Measurements from ENCODE around the gene PLCB1.

The PLCB1 gene

GRCh38 chr20:8700756-8701155 lies 568.7 kb downstream of the PLCB1 start:
- DNase-seq (ENCODE audit: extremely low read depth, insufficient read length), result no peak
- Histone ChIP-seq H3K4me3 (replicated peaks; ENCODE audit: low read depth, low read length) (no peak overlapping the region), H3K27me3 (replicated peaks; ENCODE audit: control insufficient read depth, insufficient read depth, low read length) (no peaks in the 10 kb centered on the region), H3K36me3 (ENCODE audit: control insufficient read depth, insufficient read depth, low read length) (no peaks in the 10 kb centered on the region)
- TF ChIP-seq CTCF (IDR thresholded peaks at IDR 0.05; ENCODE audit: insufficient read depth, low read length, poor library complexity, severe bottlenecking), result no peak

DNA sequence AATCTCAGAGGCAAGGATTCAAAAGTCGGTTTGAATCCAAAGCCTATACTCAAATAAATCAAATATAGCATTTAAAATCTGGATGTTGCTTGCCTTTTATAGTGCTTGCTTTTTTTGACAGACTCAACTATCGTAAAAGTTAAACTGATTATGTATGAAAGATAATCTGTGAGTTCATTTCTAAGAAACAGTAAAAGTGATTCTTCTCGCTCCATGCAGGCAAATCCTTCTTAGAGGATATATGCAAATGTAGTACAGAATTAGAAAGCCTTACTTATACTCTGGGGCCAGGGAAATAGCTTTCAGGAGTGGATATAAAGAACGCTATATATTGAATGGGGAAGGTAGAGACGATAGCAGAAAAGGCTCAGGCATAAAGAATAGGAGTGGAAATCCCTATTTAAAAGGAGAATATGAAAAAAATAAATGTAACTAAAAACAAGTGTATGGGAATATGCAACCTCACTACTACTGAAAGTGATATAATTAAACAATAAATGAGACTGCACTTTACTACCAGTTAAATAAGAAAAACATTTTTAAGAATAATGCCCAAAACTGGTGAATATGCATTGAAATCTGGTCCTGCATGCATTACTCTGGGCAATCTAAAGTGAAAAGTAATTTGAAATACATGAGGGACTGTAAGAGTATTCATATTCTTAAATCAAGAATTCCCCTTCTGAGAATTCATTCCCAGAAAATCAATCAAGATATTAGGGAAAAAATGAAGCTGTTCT lies 575.1 kb downstream of the PLCB1 start:
- no peak for DNase-seq (ENCODE audit: extremely low read depth, insufficient read length)
- H3K36me3 ChIP-seq (ENCODE audit: control insufficient read depth, insufficient read depth, low read length), result no peaks in the 10 kb centered on the region
- H3K27me3 ChIP-seq (replicated peaks; ENCODE audit: control insufficient read depth, insufficient read depth, low read length), result no peaks in the 10 kb centered on the region
- H3K4me3 ChIP-seq (replicated peaks; ENCODE audit: low read depth, low read length), result no peak overlapping the region
- no peak for TF ChIP-seq CTCF (IDR thresholded peaks at IDR 0.05; ENCODE audit: insufficient read depth, low read length, poor library complexity, severe bottlenecking)

DNA sequence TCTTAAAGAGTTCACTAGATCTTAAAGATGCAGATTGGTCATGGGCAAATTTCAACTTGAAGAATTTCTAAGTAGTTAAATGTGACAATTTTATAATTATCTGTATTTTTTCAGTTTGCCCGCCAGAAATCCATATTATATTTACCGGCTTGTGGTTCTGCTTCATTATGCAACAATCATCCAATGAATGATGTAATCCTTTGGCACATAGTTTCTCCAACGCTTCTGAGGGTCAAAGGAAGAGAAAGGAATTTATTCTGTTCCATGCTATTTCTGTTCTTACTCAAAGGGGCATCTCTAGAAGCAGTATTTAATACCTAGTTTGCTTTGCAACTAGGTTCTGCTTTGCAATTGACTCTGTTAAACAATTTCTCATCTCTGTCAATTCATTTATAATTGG lies 577.6 kb downstream of the PLCB1 start:
- TF ChIP-seq CTCF (IDR thresholded peaks at IDR 0.05; ENCODE audit: insufficient read depth, low read length, poor library complexity, severe bottlenecking), result no peak
- H3K4me3 ChIP-seq (replicated peaks; ENCODE audit: low read depth, low read length), result no peak overlapping the region

GRCh38 chr20:8711501-8711900 lies 579.4 kb downstream of the PLCB1 start:
- no peak overlapping the region for H3K4me3 ChIP-seq (replicated peaks; ENCODE audit: low read depth, low read length)
- no peak for TF ChIP-seq CTCF (IDR thresholded peaks at IDR 0.05; ENCODE audit: insufficient read depth, low read length, poor library complexity, severe bottlenecking)
- no peaks in the 10 kb centered on the region for H3K36me3 ChIP-seq (ENCODE audit: control insufficient read depth, insufficient read depth, low read length)
- DNase-seq (ENCODE audit: extremely low read depth, insufficient read length), result no peak
- no peaks in the 10 kb centered on the region for H3K27me3 ChIP-seq (replicated peaks; ENCODE audit: control insufficient read depth, insufficient read depth, low read length)

More for the DNA sequence above, 577.6 kb downstream of the PLCB1 start:
- no peak for DNase-seq (ENCODE audit: extremely low read depth, insufficient read length)
- Histone ChIP-seq H3K36me3 (ENCODE audit: control insufficient read depth, insufficient read depth, low read length) (no peaks in the 10 kb centered on the region), H3K27me3 (replicated peaks; ENCODE audit: control insufficient read depth, insufficient read depth, low read length) (no peaks in the 10 kb centered on the region)

DNA sequence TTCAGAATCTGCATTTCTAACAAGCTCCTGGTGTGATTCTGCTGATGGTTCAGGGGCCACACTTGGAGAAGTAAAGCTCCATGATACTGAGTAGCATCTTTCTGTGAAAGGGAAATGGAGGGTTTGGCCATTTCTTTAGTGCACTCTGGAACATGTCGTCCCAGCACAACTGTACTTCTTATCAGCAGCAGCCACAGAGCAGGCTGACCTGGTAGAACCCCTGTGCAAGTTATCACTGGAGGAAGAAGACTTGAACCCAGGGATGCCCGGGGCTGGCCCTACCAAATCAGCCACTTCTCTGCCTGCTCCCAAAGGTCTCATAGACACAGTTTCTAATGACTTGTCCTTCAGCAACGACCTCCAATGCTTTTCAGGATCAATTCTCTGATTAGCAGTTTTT lies 582.1 kb downstream of the PLCB1 start:
- Histone ChIP-seq H3K36me3 (ENCODE audit: control insufficient read depth, insufficient read depth, low read length) (no peaks in the 10 kb centered on the region), H3K27me3 (replicated peaks; ENCODE audit: control insufficient read depth, insufficient read depth, low read length) (no peaks in the 10 kb centered on the region), H3K4me3 (replicated peaks; ENCODE audit: low read depth, low read length) (no peak overlapping the region)
- no peak for TF ChIP-seq CTCF (IDR thresholded peaks at IDR 0.05; ENCODE audit: insufficient read depth, low read length, poor library complexity, severe bottlenecking)
- DNase-seq (ENCODE audit: extremely low read depth, insufficient read length), result no peak

- TF ChIP-seq CTCF (IDR thresholded peaks at IDR 0.05; ENCODE audit: insufficient read depth, low read length, poor library complexity, severe bottlenecking), result no peak
Measured at GRCh38 chr20:8718279-8718678, 586.2 kb downstream of the PLCB1 start.

More at GRCh38 chr20:8718279-8718678, 586.2 kb downstream of the PLCB1 start:
- Histone ChIP-seq H3K27me3 (replicated peaks; ENCODE audit: control insufficient read depth, insufficient read depth, low read length) (no peaks in the 10 kb centered on the region), H3K4me3 (replicated peaks; ENCODE audit: low read depth, low read length) (no peak overlapping the region), H3K36me3 (ENCODE audit: control insufficient read depth, insufficient read depth, low read length) (no peaks in the 10 kb centered on the region)
- no peak for DNase-seq (ENCODE audit: extremely low read depth, insufficient read length)

Data from GM06990 (cell line).